ENCODE data around the gene INSR. TPM values are rescaled to one million over a fixed set of nuclear protein-coding genes. Genes with fewer than 3 reads are reported as not detected.

Gene INSR
- total RNA-seq, 1 donor from 2014 or later: 3.2 TPM

GRCh38 chr19:7200736-7201135 is 93.5 kb downstream of the INSR start:
- ChIA-PET POLR2A (interaction anchor here (0.6 to 0.8 kb wide), 6 partner anchors 8 to 150 kb away, joined by 3 to 10 read pairs (median 4); no protein-coding TSS in a partner anchor), CTCF (interaction anchor here (0.6 to 1.1 kb wide), 4 partner anchors 14 to 179 kb away, joined by 3 to 6 read pairs (median 4); no protein-coding TSS in a partner anchor)
- Mint-ChIP-seq H3K4me3 (no peak overlapping the region), H3K36me3 (ENCODE audit: low read depth) (no peaks in the 10 kb centered on the region), H3K27me3 (peaks cover 2% of the 10 kb centered on the region), H3K4me1 (peaks cover 23% of the 10 kb centered on the region), H3K9me3 (no peaks in the 10 kb centered on the region), H3K27ac (no peak overlapping the region)
- ATAC-seq (ENCODE audit: low read depth): no peak
- TF ChIP-seq CTCF (IDR thresholded peaks at IDR 0.05): no peak
- intact Hi-C loops (cut with micrococcal nuclease): no loop called here
- DNase-seq: no peak

GRCh38 chr19:7199613-7200533 is 94.3 kb downstream of the INSR start:
- Mint-ChIP-seq H3K36me3 (ENCODE audit: low read depth) (no peaks in the 10 kb centered on the region), H3K27me3 (peaks cover 2% of the 10 kb centered on the region), H3K4me3 (no peak overlapping the region), H3K4me1 (peaks cover 23% of the 10 kb centered on the region), H3K9me3 (no peaks in the 10 kb centered on the region), H3K27ac (no peak overlapping the region)
- DNase-seq (no peak), ATAC-seq (ENCODE audit: low read depth) (no peak)
- CTCF ChIA-PET: interaction anchor here (0.7 to 1.1 kb wide), 2 partner anchors 127 to 180 kb away, joined by 3 to 6 read pairs; no protein-coding TSS in a partner anchor
- no peak for TF ChIP-seq CTCF (IDR thresholded peaks at IDR 0.05)
- POLR2A ChIA-PET: interaction anchor here (0.6 to 0.8 kb wide), 7 partner anchors 9 to 430 kb away, joined by 3 to 10 read pairs (median 5); no protein-coding TSS in a partner anchor
- intact Hi-C loops (cut with micrococcal nuclease): loop anchor here (2.0 to 5.0 kb wide), 2 partner anchors 103 to 141 kb away; no protein-coding TSS in a partner anchor

- POLR2A ChIA-PET: interaction anchor here (0.5 to 0.6 kb wide), 2 partner anchors 138 to 1066 kb away, joined by 3 to 4 read pairs; no protein-coding TSS in a partner anchor
- peak; percentile 83 for ATAC-seq (ENCODE audit: low read depth)
Measured at GRCh38 chr19:7197760-7198696, 96.2 kb downstream of the INSR start.

GRCh38 chr19:7197119-7197759 is 97.0 kb downstream of the INSR start:
- Mint-ChIP-seq H3K9me3 (no peaks in the 10 kb centered on the region), H3K4me3 (peak overlapping the region; percentile 89), H3K36me3 (ENCODE audit: low read depth) (no peaks in the 10 kb centered on the region), H3K27ac (peak overlapping the region; percentile 96), H3K4me1 (peaks cover 26% of the 10 kb centered on the region), H3K27me3 (peaks cover 2% of the 10 kb centered on the region)
- no peak for TF ChIP-seq CTCF (IDR thresholded peaks at IDR 0.05)
- CTCF ChIA-PET: interaction anchor here (1.0 kb wide), 1 partner anchor 14 kb away, joined by 4 read pairs; no protein-coding TSS in a partner anchor
- intact Hi-C loops (cut with micrococcal nuclease): loop anchor here (1.0 to 5.0 kb wide), 3 partner anchors 18 to 100 kb away; no protein-coding TSS in a partner anchor
- peak; percentile 68 for ATAC-seq (ENCODE audit: low read depth)
- peak; percentile 77 for DNase-seq
- POLR2A ChIA-PET: interaction anchor here (0.5 to 1.4 kb wide), 4 partner anchors 14 to 696 kb away, joined by 3 to 7 read pairs (median 3); no protein-coding TSS in a partner anchor

More at GRCh38 chr19:7197760-7198696, 96.2 kb downstream of the INSR start:
- H3K4me3 Mint-ChIP-seq: peak overlapping the region; percentile 89
- H3K9me3 Mint-ChIP-seq: no peaks in the 10 kb centered on the region
- H3K27me3 Mint-ChIP-seq: peaks cover 2% of the 10 kb centered on the region
- H3K36me3 Mint-ChIP-seq (ENCODE audit: low read depth): no peaks in the 10 kb centered on the region
- intact Hi-C loops (cut with micrococcal nuclease): loop anchor here (1.0 to 5.0 kb wide), 6 partner anchors 19 to 182 kb away; partner anchors contain the start of gene INSR
- CTCF ChIA-PET: no interaction called here
- peak; percentile 90 for DNase-seq
- peaks cover 23% of the 10 kb centered on the region for H3K4me1 Mint-ChIP-seq
- no peak for TF ChIP-seq CTCF (IDR thresholded peaks at IDR 0.05)
- H3K27ac Mint-ChIP-seq: peak overlapping the region; percentile 96

All from activated B cell treated with CpG ODN at 0.5 μM for 24 hours (primary cell).